Upper lobe of left lung (tissue), 4 donors: ENCODE data around the gene E2F4.

Experiments used
- POLR2A ChIP-seq, 4 donors: fragments of 450-650 bp; IDR thresholded peaks; one replicate each; pipeline ENCODE4 v1.5.1; 2016 to 2017; ENCODE audit warnings: antibody characterized with exemption in 4 of 4, mild to moderate bottlenecking in 2 of 4
- POLR2AphosphoS5 ChIP-seq, 2 donors: sonication (generic); formaldehyde crosslinking; IDR thresholded peaks; one replicate each; pipeline ENCODE4 v1.5.1; 2017; ENCODE audit warnings: antibody characterized with exemption in 2 of 2
- TF ChIP-seq, protein P1 (sequence below), 6 experiments: fragments of 450-650 bp in 4 of 6; fragments of 200-600 bp in 2 of 6; sonication (generic) in 2 of 6; IDR thresholded peaks; one replicate each; pipeline ENCODE4 v1.5.1; 2016 to 2019; ENCODE audit warnings: antibody characterized with exemption in 6 of 6

DNA sequence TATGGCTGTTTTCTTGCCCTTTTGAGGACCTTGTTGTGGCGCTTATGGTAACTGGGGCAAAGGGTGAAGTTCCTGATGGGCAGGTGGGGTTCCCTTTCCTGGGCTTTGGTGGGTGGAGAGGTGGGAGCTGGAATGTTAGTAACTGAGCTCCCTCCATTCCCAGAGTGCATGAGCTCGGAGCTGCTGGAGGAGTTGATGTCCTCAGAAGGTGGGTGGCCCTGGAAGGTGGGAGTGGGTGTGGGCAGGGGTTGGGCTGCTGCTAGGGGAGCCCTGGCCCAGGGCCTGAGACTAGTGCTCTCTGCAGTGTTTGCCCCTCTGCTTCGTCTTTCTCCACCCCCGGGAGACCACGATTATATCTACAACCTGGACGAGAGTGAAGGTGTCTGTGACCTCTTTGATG, 5.7 kb downstream of the E2F4 start:
- TF ChIP-seq, protein P1, sequence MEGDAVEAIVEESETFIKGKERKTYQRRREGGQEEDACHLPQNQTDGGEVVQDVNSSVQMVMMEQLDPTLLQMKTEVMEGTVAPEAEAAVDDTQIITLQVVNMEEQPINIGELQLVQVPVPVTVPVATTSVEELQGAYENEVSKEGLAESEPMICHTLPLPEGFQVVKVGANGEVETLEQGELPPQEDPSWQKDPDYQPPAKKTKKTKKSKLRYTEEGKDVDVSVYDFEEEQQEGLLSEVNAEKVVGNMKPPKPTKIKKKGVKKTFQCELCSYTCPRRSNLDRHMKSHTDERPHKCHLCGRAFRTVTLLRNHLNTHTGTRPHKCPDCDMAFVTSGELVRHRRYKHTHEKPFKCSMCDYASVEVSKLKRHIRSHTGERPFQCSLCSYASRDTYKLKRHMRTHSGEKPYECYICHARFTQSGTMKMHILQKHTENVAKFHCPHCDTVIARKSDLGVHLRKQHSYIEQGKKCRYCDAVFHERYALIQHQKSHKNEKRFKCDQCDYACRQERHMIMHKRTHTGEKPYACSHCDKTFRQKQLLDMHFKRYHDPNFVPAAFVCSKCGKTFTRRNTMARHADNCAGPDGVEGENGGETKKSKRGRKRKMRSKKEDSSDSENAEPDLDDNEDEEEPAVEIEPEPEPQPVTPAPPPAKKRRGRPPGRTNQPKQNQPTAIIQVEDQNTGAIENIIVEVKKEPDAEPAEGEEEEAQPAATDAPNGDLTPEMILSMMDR (IDR thresholded peaks at IDR 0.05): no peak
- TF ChIP-seq POLR2A (IDR thresholded peaks at IDR 0.05): no peak
- TF ChIP-seq POLR2AphosphoS5 (IDR thresholded peaks at IDR 0.05): no peak
